K562 (cell line): ENCODE results near the gene LMNTD2. TPM values are rescaled to one million over a fixed set of nuclear protein-coding genes. Genes with fewer than 3 reads are reported as not detected.

Source experiments
- ADNP ChIP-seq: fragments of 200-800 bp; sonication (Bioruptor generic); IDR thresholded peaks from 2 replicates; pipeline ENCODE4 v1.6.1; 2016; ENCODE audit warnings: missing genetic modification characterization, missing compliant biosample characterization
- ASH1L ChIP-seq: fragments of 450-650 bp; IDR thresholded peaks from 2 replicates; pipeline ENCODE4 v1.6.1; 2018; ENCODE audit warnings: borderline replicate concordance, mild to moderate bottlenecking, low read depth; ENCODE audit not compliant: partially characterized antibody
- E2F1 ChIP-seq: sonication (generic); formaldehyde crosslinking; IDR thresholded peaks from 2 replicates; pipeline ENCODE4 v1.8.1; 2023; ENCODE audit warnings: mild to moderate bottlenecking, missing genetic modification reagents, moderate library complexity
- GTF2B ChIP-seq: IDR thresholded peaks from 2 replicates; pipeline ENCODE4 v1.6.1; 2011; ENCODE audit not compliant: insufficient read length; ENCODE audit errors: extremely low read depth
- HDAC3 ChIP-seq: fragments of 450-650 bp; IDR thresholded peaks from 2 replicates; pipeline ENCODE4 v1.6.1; 2018; ENCODE audit warnings: borderline replicate concordance, mild to moderate bottlenecking, moderate library complexity; ENCODE audit not compliant: partially characterized antibody
- HDGF ChIP-seq: fragments of 450-650 bp; IDR thresholded peaks from 2 replicates; pipeline ENCODE4 v1.6.1; 2016
- SMAD4 ChIP-seq: fragments of 250-450 bp; sonication (Bioruptor Pico); conservative IDR thresholded peaks from 2 replicates; pipeline ENCODE4 v1.8.0; 2021; ENCODE audit warnings: inconsistent platforms, mild to moderate bottlenecking, moderate library complexity
- U2AF1 ChIP-seq: fragments of 200-400 bp; formaldehyde crosslinking; optimal IDR thresholded peaks from 2 replicates; pipeline ENCODE3; 2017; ENCODE audit warnings: mild to moderate bottlenecking, low read depth, low read length, moderate library complexity
- ZBED1 ChIP-seq: IDR thresholded peaks from 2 replicates; pipeline ENCODE4 v1.6.1; 2014
- ZFP91 ChIP-seq: sonication (generic); formaldehyde crosslinking; IDR thresholded peaks from 2 replicates; pipeline ENCODE4 v1.8.0; 2022; ENCODE audit warnings: mild to moderate bottlenecking, missing genetic modification reagents
- ZNF197 ChIP-seq: fragments of 200-800 bp; sonication (Bioruptor generic); IDR thresholded peaks from 2 replicates; pipeline ENCODE4 v1.6.1; 2016; ENCODE audit warnings: low read depth, missing genetic modification characterization, missing compliant biosample characterization
- ZNF277 ChIP-seq: fragments of 250-450 bp; sonication (Bioruptor Pico); IDR thresholded peaks from 2 replicates; pipeline ENCODE4 v1.8.0; 2022; ENCODE audit warnings: inconsistent platforms, mild to moderate bottlenecking, moderate library complexity, borderline replicate concordance
- ZNF318 ChIP-seq, 2 experiments: fragments of 450-650 bp; IDR thresholded peaks; 2 replicates each; pipeline ENCODE4 v1.6.1; 2016; ENCODE audit warnings: mild to moderate bottlenecking in 2 of 2, borderline replicate concordance in 1 of 2, low read depth in 1 of 2, moderate library complexity in 1 of 2
- ZNF589 ChIP-seq: fragments of 200-800 bp; sonication (Bioruptor generic); IDR thresholded peaks from 2 replicates; pipeline ENCODE4 v1.6.1; 2016; ENCODE audit warnings: low read depth, missing genetic modification characterization, missing compliant biosample characterization
- polyA plus RNA-seq, 8 experiments: library from polyadenylated mRNA; depleted of rRNA in 4 of 8; stranded (reverse) in 5 of 8; unstranded in 3 of 8; fragments of >200 nt; fragmentation: Nextera tagmentation in 2 of 8; fragmentation: Illumina TruSeq in 1 of 8; extraction: Ambion mirVana in 2 of 8; extraction: Trizol in 1 of 8; gene quantifications; 2 replicates each; pipeline versions ENCODE4 v1.2.1 to v1.2.3, GENCODE V29; 2011 to 2014; ENCODE audit warnings: inconsistent platforms in 1 of 8, missing spikeins in 1 of 8
- total RNA-seq, 7 experiments: library from RNA; depleted of rRNA in 6 of 7; stranded (reverse); fragments of >200 nt in 6 of 7; fragmentation: Illumina TruSeq in 2 of 7; extraction: Trizol in 2 of 7; gene quantifications; 2 replicates each; pipeline versions ENCODE4 v1.2.1 to v1.2.3, GENCODE V29; 2011 to 2021; ENCODE audit warnings: low replicate concordance in 1 of 7

The LMNTD2 gene
- total and polyA plus RNA-seq, 9 of the 15 experiments (the other 6 are each of a cell fraction or from before 2014, with no cell fraction given), result 0.48 to 4.2 (median 1.5) TPM; not detected in 3

- TF ChIP-seq ASH1L, result peak; percentile 19
- no peak for TF ChIP-seq ZNF197 (CRISPR knock-in tag)
- no peak for TF ChIP-seq ZNF318 (IDR thresholded peaks at IDR 0.05; ENCODE audit: borderline replicate concordance in 1 of 2, low read depth in 1 of 2)
- no peak for TF ChIP-seq GTF2B
- 0 out of 2 replicates have a peak, but pooled peaks have one; percentile 25 for TF ChIP-seq ZNF589
- peak; percentile 64; the same call in 1 of the 2 replicates for TF ChIP-seq HDGF
- TF ChIP-seq HDAC3, result no peak
- no peak for TF ChIP-seq U2AF1
- TF ChIP-seq ZBED1, result no peak
- no peak for TF ChIP-seq SMAD4 (CRISPR knock-in tag)
- TF ChIP-seq E2F1 (CRISPR knock-in tag), result no peak
- TF ChIP-seq ADNP (tag), result no peak
- no peak for TF ChIP-seq ZFP91 (CRISPR knock-in tag)
- no peak for TF ChIP-seq ZNF277 (CRISPR knock-in tag)
These were observed 730 bp downstream of the LMNTD2 start (continued) for GRCh38 chr11:559712-560304.
